ENCODE results near the gene SH2D3C.

Gene SH2D3C

GRCh38 chr9:127708952-127709587, 69.4 kb downstream of the SH2D3C start:
- in situ Hi-C loops (cut with HindIII; ENCODE audit: low sequenced_read_pairs), result no loop called here

- in situ Hi-C loops (cut with HindIII; ENCODE audit: low sequenced_read_pairs), result no loop called here
Measured at GRCh38 chr9:127707766-127708165, 70.7 kb downstream of the SH2D3C start.

- in situ Hi-C loops (cut with HindIII; ENCODE audit: low sequenced_read_pairs), result no loop called here
Measured at GRCh38 chr9:127706836-127707241, 71.6 kb downstream of the SH2D3C start, which contains the start of gene CFAP157. Gene CFAP157 (plus strand): TSS chr9:127706988. CDS start chr9:127707032, 44 bp downstream.

- in situ Hi-C loops (cut with HindIII; ENCODE audit: low sequenced_read_pairs), result no loop called here
Measured at GRCh38 chr9:127705577-127706379, 72.7 kb downstream of the SH2D3C start.

- in situ Hi-C loops (cut with HindIII; ENCODE audit: low sequenced_read_pairs), result no loop called here
Measured at GRCh38 chr9:127703289-127703946, 75.0 kb downstream of the SH2D3C start.

GRCh38 chr9:127700594-127701255, 77.7 kb downstream of the SH2D3C start:
- in situ Hi-C loops (cut with HindIII; ENCODE audit: low sequenced_read_pairs), result no loop called here

GRCh38 chr9:127700140-127700539, 78.3 kb downstream of the SH2D3C start:
- in situ Hi-C loops (cut with HindIII; ENCODE audit: low sequenced_read_pairs), result no loop called here

- in situ Hi-C loops (cut with HindIII; ENCODE audit: low sequenced_read_pairs), result no loop called here
Measured at GRCh38 chr9:127698985-127699670, 79.3 kb downstream of the SH2D3C start.

- in situ Hi-C loops (cut with HindIII; ENCODE audit: low sequenced_read_pairs), result no loop called here
Measured at GRCh38 chr9:127698386-127698785, 80.1 kb downstream of the SH2D3C start.

- in situ Hi-C loops (cut with HindIII; ENCODE audit: low sequenced_read_pairs), result no loop called here
Measured at GRCh38 chr9:127697575-127697974, 80.9 kb downstream of the SH2D3C start.

- in situ Hi-C loops (cut with HindIII; ENCODE audit: low sequenced_read_pairs), result no loop called here
Measured at GRCh38 chr9:127694890-127695720, 83.4 kb downstream of the SH2D3C start.

GRCh38 chr9:127693697-127694096, 84.8 kb downstream of the SH2D3C start:
- in situ Hi-C loops (cut with HindIII; ENCODE audit: low sequenced_read_pairs), result no loop called here

- in situ Hi-C loops (cut with HindIII; ENCODE audit: low sequenced_read_pairs), result no loop called here
Measured at GRCh38 chr9:127693143-127693542, 85.3 kb downstream of the SH2D3C start.

- in situ Hi-C loops (cut with HindIII; ENCODE audit: low sequenced_read_pairs), result no loop called here
Measured at GRCh38 chr9:127692071-127692470, 86.4 kb downstream of the SH2D3C start.

- in situ Hi-C loops (cut with HindIII; ENCODE audit: low sequenced_read_pairs), result no loop called here
Measured at GRCh38 chr9:127690735-127691134, 87.7 kb downstream of the SH2D3C start.

GRCh38 chr9:127689329-127690000, 89.0 kb downstream of the SH2D3C start:
- in situ Hi-C loops (cut with HindIII; ENCODE audit: low sequenced_read_pairs), result loop anchor here (5.0 kb wide), 2 partner anchors 37 to 62 kb away; no protein-coding TSS in a partner anchor
